GM12892 (cell line): ENCODE results near the gene IFNGR1.

ENCODE experiments used
- POLR2A ChIP-seq: IDR thresholded peaks from 2 replicates; pipeline ENCODE4 v1.6.1; 2011; ENCODE audit warnings: low read depth, low read length, control low read depth
- POLR2AphosphoS5 ChIP-seq: IDR thresholded peaks from 2 replicates; pipeline ENCODE4 v1.6.1; 2011; ENCODE audit warnings: low read depth, low read length, control low read depth

GRCh38 chr6:137172734-137173431 lies 46.3 kb downstream of the IFNGR1 start:
- TF ChIP-seq POLR2AphosphoS5: no peak
- TF ChIP-seq POLR2A: no peak
